Stimulated activated CD8-positive, alpha-beta memory T cell treated with anti-CD3 and anti-CD28 coated beads, Interleukin-15, amount 100 ng/mL, for 48 hours (primary cell): Measurements from ENCODE around the gene SLC26A3.

Experiments
- DNase-seq, 2 donors: peaks; one replicate each; pipeline ENCODE4 v3.0.0-alpha.2; 2020; ENCODE audit warnings: low read depth in 2 of 2

The SLC26A3 gene

DNA sequence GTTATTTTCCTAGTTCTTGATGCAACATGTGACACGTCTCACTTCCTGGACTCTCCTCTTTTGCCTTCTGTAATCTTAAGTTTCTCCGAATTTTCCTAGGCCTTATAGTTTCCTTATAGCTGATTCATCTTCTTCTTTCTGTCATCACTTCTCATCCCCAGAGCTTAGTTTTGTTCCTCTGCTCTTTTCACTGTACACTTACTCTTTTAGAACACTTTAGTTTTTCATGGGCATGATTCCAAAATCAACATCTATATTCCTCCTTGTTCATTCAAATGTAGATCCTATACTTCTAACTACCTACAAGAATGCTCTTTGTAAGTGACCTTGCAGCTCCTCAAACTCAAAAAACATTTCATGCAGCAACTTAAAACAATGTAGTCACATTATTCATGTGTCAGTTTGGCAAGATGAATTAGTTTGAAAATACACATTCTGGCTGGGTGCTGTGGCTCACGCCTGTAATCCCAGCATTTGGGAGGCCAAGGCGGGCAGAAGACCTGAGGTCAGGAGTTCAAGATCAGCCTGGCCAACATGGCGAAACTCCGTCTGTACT is 13.1 kb upstream of the SLC26A3 start:
- DNase-seq, result no peak

DNA sequence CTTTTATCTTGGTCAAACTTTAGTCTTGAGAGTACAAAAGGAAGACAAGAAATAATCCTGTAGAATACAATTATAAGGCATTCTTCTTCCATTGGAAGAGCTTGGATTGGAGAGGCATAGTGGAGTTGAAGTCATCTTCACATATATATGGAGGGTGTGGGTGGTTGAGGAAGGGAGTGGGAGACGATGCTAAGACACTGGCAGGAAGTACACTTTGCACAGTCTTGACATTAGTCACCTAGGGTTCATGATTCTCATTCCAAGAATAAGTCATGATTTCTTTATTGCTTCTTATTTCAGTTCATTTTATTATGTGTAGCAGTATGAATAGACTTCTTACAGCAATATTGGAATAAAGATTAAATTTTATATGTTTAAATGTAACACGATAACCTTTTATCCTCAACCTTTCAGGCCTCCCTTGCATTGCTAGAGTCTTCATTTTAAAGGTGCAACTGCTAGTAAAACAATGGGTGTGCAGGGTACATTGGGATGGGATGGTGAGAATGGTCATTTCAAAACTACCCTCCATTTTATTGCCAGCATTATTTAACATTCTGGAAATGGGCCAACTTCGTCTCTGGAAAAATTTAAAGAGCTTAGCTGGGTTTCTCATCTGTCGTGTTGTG is 12.3 kb upstream of the SLC26A3 start:
- DNase-seq, result no peak

DNA sequence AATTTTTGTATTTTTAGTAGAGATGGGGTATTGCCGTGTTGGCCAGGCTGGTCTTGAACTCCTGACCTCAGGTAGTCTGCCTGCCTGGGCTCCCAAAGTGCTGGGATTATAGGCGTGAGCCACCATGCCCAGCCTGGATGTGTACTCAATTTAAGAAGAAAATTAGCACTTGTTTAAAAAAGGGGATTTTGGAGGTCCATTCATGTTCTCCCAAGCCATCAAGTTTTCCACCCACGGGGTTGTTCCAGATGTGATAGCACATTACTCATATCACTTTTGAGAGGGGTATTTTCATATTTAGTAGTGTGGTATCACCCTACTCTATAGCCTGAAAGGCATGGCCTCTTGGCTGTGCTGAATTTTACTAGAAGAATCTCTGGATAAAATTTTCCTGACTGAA is 10.5 kb upstream of the SLC26A3 start:
- peak; percentile 32 to 33 for DNase-seq

DNA sequence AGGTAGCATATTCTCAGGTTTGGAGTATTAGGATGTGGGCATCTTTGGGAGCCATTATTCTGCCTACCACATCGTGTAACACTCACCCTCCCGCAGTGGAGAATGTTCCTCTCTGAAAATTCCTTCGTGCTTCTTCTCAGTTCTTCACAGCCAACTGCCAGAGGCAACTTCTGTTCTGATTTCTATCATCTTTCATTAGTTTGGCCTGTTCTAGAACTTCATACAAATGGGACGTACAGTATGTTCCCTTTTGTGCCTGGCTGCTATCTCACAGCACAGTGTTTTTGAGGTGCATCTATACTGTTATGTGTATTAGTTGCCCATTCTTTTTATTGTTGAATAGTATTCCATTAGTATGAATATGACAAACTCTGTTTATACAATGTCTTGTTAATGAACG is 8.9 kb upstream of the SLC26A3 start:
- no peak for DNase-seq

DNA sequence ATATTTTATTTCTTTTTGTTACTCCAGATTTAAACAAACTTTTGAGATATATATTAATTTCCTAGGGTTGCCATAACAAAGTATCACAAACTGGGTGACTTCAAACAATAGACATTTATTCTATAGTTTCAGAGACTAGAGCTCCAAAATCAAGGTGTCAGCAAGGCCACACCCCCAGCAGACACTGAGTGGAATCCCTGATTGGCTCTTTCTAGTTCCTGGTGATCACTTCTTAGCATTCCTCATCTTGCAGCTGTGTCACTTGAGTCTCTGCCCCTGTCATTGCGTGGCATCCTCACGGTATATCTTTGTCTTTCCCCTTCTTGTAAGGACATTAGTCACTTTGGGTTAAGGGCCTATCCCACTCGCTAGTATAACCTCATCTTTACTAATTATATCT is 7.6 kb upstream of the SLC26A3 start:
- DNase-seq, result no peak

DNA sequence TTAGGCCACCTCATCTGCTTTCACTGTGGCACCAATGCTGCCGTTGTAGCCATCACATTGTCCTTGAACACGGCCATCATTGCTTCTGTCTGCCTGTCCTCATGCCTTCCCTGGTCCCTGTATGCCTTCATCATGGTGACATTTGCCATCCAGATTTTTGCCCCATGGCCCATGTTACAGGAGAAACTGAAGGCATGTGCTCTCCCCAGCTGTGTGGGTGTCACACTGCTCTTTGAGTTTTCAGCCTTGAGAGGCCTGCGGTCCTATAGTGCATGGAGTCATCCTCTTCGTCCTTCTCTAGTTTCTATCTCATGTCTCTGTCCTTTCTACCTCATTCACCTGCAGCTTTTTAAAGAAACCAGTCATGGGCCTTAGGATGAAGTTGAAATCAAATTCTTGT is 6.2 kb upstream of the SLC26A3 start:
- DNase-seq, result no peak

DNA sequence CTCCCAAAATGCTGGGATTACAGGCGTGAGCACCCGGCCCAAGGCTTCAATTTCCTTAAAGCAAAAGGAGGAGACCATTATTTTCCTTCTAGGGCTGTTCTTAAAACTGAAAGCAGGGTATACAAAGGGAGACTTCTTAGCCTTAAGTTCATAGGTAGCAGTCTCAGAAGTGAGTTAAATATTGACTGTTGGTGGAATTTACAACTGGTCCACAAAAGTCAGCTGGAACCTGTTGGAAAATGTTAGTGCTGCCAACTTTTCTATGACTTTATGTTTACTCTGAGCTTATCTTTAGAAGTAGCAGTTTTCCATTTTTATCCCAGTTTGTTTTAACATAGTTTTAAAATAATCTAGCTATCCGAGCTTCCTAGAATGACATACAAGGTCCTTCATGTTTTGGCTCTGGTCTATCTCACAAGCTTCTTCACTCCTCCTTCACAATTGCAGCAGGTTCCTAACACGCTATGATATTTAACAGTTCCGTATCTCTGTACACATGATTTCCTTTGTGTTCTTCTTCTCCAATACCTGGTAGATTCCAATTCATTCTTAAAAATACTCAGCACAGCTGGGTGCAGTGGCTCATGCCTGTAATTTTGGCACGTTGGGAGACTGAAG is 3.3 kb downstream of the SLC26A3 start:
- no peak for DNase-seq

DNA sequence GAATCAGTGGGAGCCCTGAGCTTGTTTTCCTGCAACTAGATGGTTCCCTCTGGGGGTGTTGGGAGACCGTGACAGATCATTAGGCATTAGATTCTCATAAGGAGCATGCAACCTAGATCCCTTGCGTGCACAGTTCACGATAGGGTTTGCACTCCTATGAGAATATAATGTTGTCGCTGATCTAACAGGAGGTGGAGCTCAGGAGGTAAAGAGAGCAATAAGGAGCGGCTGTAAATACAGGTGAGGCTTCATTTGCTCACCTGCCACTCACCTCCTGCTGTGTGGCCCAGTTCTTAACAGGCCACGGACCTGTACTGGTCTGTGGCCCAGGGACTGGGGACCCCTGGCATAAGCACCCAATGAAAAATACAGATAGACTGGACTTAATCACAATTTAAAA is 10.7 kb downstream of the SLC26A3 start:
- DNase-seq, result no peak

DNA sequence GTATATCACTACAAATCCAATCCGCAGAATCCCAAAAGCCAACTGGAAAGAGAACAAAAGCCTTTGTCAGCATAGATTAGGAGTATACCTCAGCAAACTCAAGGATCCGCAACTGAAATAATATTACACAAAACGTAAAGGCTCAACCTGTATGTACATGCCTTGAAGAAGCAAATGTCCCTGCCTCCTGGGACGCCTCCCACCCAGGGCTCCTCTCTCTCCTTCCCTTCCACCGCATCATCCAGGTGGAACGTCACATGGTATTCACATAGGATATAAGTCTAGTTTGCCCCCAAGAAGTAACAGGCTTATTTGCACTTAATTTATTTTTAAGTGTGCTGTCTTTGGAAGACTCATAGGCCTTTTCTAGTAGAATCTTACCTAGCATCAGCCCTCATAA is 13.4 kb downstream of the SLC26A3 start:
- DNase-seq, result no peak

DNA sequence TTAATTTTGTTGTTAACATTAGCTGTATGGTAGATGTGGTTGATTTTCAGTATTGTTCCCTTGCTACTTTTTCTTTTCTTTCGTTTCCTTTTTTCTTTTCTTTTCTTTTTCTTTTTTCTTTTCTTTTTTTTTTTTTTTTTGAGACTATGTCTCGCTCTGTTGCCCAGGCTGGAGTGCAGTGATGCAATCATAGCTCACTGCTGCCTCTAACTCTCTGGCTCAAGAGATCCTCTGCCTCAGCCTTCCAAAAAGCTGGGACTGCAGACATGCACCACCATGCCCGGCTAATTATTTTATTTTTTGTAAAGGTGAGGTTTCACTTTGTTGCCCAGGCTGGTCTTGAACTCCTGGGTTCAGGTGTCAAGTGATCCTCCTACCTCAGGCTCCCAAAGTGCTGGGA is 14.4 kb downstream of the SLC26A3 start:
- no peak for DNase-seq

DNA sequence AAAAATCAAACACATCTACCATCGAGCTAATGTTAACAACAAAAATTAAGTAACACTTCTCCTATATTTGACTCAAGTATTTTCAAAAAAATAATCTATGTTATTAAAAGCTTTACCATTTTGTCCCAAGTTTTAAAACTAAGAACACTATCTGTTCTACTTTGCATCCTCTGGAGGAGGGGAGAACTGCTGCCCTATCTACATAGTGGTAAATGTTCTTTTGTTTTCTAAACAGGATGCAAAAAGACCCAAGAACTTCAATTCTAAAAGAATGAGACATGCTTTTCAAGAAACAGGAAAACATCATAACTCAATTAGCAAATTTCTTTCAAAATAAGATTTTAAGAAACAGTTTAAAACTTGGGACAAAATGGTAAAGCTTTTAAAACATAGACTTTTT is 14.8 kb downstream of the SLC26A3 start:
- DNase-seq, result no peak

DNA sequence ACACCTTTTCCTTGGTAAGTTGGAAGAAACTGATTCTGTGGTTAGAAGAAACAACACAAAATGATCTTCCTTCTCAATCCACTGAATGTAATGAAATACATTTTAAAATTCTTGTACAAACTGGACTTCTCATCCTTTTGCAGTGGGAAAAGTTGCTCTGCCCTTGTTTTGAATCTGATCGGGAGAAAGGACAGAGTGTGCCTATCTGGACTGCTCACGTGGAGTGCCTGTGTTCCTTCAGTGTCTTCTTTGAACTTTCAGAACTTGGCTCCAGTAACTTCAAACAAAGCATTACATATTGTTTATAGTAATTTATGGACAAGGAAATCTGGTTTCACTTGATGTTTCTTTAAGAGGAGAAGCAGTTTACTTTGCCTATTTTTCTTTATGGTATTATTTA is 17.1 kb downstream of the SLC26A3 start:
- no peak for DNase-seq

DNA sequence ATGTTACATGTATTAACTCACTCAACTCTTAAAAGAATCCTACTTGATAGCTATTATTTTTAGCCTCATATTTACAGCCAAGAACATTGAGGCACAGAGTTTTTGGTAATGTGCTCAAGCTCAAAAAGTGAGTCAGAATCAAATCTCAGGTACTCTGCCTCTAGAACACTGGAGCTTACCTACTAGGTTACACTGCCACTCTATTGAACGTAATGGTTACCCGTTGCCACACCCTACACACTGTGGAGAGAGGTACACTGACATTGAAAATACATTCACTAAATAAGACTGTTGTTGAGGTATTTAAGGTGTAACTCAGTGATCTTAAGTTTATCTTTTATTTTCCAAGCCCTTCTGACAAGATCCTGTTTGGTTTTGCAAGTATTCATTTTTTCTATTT is 17.9 kb downstream of the SLC26A3 start:
- no peak for DNase-seq

DNA sequence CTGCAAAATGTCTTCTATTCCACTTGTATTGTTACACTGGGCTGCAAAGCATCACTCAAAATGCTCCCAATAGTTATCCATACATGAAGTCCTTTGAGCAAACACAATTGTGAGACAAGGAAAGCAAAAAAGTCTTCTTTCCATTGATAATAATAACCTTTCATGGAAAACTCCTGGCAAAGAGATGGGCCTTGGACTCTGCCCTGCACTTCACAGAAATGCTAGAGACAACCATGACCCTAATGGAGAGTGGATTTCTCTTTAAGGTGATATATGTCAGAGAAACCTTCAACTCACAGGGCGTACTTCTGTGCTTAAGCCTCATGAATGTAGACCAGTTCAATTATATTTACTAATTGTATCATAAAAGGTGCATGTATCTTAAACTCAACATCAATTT is 19.4 kb downstream of the SLC26A3 start:
- no peak for DNase-seq

DNA sequence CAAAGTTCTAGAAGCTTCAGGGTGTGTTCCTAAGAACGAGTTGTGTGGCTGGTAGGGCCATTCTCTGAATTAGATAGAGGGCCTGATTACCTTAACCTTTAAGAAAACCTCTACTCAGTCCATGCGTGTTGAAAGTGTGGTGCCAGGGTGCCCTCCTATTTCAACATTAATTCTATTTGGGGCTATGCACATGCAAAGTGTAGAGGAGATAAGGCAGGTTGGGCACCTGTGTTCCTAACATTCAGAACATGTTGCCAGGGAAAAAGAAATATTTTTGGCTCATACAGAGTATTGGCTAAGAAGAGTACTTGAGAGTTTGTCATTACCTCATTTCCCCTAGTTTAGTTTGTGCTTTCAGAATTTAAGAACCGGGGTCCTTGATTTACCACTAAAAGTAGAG is 20.6 kb downstream of the SLC26A3 start:
- DNase-seq, result no peak

DNA sequence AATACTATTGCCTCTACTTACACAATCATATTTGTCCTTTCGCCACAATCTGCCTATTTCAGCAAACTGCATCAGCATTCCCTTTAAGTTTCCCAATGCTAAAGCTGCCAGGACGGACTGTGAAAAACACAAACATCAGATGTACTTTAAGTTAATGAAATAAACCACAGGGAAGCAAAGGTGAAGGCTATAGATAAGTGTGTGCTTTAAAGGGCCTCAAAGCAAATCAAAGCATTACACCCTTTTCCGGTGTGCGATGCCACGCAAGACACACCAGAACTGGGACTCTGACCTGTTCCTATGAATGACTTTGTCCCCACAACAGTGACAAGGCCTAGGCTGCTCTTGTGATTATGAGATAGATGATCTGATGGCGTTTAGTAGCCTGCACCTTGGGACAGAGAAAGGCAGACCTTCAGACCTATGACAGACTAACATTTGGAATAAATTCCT is 23.4 kb downstream of the SLC26A3 start:
- DNase-seq, result no peak

DNA sequence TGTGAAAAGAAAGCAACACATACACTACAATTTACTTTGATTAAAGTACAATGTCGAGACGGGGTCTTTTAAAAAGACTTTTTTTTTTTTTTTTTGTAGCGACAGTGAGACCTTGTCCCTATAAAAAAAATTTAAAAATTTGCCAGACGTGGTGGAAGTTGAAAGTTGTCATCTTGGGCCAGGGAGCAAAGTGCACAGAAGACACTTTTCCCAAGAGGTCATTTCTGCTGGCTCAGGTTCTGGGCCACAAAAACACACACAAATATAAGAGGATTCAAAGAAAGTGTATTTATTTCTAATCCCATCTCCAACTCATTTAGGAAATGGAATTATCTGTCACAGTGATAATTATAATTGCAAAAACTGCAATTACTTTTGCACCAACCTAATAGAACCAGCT is 24.7 kb downstream of the SLC26A3 start:
- DNase-seq, result no peak

DNA sequence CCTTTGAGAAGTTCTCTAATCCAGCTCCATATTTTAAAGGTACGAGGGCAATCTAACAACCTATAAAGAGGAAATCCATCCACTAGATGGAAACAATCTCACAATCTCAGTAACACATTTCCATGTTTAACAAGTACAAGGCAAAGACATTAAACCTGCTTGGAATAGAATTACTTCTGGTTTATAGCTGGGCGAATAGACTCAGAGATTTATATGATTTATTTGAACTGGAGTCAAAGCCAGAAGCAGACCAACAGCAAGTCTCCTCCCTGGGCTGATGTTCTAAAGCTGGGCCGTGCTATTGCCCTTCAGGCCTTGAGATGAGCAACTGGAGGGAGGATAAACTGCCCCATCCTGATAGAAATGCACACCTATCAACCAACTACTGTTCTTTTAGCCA is 25.3 kb downstream of the SLC26A3 start:
- no peak for DNase-seq

DNA sequence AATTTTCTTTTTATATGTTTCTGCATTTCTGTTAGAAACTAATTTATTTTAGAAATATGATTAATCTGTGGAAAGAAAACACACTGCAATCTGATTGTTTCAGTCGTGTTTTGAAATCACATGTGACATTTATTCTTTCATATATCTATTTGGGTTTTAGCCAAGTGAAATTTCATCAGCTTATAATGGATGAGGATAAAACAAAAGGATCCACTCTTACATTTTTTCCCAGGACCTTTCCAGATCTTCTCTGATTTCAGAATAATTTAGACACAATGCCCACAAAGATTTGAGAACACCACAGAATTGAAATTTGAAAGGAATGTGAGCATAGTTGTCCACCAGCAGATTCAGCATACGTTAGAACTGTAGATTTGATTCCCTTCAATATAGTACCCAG is 30.0 kb downstream of the SLC26A3 start:
- no peak for DNase-seq

DNA sequence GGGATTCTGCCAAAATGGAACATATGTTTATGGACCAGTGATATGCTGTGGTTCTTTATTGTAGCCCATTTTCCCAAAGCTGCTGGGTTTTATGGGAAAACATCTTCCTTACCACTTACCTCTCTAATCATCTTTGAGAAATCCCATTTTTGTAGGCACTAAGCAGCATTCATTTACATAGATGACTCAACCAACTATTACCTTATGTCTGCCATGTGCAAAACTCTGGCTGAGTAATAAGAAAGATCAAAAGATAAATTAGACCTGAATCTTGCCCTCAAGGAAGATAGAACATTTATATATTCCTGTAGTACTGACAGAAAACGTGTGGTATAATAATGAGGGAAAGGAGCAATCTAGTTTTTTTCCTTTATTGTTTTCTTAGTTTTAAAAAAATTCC is 34.8 kb downstream of the SLC26A3 start:
- no peak for DNase-seq

DNA sequence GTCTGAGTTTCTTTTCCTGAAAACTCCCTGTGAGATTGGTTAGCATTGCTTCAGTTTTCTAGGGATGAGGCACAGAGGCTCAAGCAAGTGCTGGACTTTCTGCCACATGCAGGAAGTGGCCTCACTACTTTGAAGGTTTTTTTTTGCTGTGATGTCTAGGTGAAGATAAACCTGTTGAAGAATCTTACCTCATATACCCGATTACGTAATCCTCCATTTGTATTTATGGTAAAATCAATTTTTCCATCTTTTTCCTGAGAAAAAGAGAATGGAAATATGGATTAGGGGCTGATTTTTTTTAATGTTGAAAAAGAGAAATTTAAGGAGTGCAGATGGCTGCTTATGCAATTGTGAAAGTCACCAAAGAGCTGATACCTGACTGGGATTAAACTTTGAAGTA is 35.6 kb downstream of the SLC26A3 start:
- no peak for DNase-seq

DNA sequence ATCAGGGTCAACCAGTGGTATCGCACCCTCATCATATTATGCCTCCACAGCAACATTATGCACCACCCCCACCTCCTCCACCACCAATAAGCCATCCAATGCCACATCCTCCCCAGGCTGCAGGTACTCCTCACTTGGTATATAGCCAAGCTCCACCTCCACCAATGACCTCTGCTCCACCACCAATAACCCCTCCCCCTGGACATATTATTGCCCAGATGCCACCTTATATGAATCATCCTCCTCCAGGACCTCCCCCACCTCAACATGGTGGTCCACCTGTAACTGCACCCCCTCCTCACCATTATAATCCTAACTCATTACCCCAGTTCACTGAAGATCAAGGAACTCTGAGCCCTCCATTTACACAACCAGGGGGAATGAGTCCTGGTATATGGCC is 44.4 kb downstream of the SLC26A3 start:
- DNase-seq, result no peak

DNA sequence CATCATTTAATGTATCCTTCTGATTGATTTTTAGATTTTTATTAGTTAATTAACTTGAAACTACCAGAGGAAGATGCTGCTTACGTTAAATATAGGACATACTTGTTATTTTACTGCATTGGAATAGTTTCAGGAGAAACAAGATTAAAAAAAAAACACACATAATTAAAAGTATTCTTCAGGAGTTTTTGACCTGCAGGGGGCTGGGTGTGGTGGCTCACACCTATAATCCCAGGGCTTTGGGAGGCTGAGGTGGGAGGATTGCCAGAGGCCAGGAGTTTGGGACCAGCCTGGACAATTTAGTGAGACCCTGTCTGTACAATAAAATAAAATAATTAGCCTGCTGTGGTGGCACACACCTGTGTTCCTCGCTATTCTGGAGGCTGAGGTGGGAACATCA is 48.4 kb downstream of the SLC26A3 start:
- DNase-seq, result no peak

DNA sequence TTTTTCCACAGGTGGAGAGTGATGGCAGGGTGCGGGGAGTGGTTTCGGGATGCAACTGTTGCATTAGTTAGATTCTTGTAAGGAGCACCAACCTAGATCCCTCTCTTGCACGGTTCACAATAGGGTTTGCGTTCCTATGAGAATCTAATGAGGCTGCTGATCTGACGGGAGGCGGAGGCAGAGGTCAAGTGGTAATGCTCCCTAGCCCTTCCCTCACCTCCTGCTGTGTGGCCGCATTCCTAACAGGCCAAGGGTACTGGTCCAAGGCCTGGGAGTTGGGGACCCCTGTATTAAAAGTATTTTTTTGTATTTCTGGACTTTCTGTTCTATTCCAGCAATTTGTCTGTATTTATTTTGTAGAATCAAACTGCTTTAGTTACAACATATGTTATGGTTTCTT is 51.9 kb downstream of the SLC26A3 start:
- DNase-seq, result no peak
